GM10847 (cell line): ENCODE data around the gene BDKRB2.

Experiments used
- POLR2A ChIP-seq: IDR thresholded peaks from 2 replicates; pipeline ENCODE4 v1.6.1; 2011; ENCODE audit not compliant: insufficient read length; ENCODE audit errors: extremely low read depth

The BDKRB2 gene

DNA sequence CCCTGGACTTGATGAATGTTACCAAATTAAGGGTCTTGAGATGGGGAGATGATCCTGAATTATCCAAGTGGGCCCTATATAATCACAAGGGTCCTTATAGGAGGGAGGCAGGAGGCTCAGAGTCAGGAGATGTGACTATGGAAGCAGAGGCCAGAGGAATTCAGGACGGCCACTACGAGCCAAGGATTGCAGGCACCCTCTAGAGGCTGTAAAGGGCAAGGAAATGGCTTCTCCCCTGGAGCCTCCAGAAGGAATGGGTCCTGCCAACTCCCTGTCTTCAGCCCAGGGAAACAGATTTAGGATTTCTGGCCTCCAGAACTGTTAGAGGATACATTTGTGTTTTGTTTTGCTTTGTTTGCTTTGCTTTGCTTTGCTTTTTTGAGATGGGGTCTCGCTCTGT lies 60.2 kb downstream of the BDKRB2 start:
- TF ChIP-seq POLR2A = no peak

DNA sequence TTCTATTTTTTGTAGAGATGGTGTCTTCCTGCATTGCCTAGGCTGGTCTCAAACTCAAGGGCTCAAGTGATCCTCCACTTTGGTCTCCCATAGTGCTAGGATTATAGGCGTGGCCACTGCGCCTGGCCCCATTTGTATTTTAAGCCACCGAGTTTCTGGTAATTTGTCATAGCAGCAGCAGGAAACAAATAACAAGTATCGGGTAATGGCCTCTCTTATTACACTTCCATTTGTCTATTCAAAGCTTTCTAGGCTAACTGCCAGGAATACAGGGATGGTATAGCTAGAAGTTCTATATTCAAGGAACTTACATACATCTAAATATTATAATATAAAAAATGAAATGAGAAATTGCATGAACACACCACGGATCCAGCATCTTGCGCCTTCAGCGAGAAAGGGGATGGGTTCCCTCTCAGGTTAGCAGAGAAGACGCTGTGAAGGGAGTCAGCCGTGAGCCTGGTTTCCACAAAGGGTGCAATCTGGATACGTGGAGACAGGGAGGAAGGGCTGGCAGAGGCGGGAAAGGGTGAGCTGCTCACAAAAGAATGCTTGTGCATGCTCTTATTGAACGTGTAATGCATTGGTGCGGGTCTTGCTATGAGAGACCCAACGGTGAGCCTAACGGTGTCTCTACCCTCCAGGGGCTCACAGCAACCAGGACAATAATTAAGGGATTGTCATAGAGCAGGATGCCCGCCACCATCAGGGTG lies 60.9 kb downstream of the BDKRB2 start:
- TF ChIP-seq POLR2A = no peak

- no peak for TF ChIP-seq POLR2A
Measured at GRCh38 chr14:96267336-96267735, 62.7 kb downstream of the BDKRB2 start.

DNA sequence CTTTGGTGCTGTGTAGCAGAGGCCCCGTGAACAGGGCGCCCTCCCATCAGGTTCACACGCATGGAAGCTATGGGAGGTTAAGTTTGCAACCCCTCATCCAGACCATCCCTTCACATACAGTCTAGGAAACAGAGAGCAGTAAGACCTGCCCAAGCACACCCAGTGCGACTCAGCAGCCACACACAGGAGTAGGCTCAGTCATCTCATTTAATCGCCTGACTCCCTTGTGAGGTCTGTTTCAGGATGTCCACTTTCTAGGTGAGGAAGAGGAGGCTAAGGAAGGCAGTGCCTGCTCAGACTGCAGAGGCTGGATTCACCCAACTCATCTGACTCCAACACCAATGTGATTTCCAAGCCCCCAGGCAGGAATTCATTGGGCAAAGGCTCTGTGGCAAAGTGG lies 63.3 kb downstream of the BDKRB2 start:
- no peak for TF ChIP-seq POLR2A

DNA sequence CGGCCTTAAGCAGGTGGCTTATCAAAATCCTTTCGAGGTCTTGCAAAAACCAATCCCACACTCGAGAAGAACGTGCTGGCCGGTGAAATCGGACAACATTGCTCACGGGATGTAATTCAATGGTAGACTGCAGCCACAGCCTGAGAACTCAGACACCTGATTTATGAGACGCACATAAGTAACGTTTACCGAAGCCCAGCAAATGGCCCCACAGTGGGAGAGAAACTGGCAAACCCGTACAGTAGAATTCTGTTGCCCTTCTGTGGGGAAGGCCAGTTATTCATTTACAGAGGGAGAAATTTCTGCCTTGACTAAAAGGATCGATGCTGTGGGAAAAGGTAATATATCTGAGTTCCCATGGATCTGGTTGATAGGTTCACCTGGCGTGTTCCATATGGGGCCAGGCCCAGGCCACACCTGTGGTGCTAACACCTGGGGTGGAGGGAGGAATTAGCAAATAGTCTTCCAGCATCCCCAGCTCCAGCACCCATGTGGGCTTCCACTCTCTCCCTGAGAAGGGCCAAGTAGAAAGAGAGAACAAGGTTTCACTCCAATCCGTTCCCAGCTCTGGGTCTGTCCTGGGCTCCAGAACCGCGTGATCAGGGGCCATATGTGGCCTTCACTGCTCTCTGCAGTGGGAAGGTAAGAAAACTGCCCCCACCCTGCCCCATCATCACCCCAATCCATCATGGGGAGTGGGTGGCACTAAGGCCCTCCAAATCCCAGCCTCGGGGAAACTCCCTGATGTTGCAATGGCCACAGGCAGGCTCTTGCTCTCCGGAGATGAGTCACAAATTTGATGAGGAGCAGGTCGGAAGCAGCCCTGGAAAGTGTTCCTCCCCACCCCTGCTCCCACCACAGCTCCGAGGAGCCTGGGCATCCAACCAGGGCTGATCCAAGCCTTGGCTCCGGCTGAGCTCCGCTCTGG lies 64.1 kb downstream of the BDKRB2 start:
- no peak for TF ChIP-seq POLR2A

DNA sequence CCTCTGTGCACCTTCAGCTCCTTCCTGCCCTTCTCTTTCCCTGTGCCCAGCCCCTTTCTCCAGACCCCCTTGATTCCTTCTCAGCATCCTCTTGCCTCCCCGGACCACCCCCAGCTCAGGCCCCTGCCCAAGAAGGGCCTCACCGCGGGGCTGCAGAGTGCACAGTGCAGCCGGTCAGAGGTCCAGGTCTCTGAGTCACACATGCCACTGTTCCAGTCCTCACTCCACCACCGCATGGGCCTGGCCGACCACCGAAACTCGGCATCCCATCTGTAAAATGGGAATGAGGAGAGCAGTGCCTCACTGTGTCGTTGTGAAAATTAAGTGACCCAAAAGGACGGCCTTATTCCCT lies 64.7 kb downstream of the BDKRB2 start:
- TF ChIP-seq POLR2A = no peak

DNA sequence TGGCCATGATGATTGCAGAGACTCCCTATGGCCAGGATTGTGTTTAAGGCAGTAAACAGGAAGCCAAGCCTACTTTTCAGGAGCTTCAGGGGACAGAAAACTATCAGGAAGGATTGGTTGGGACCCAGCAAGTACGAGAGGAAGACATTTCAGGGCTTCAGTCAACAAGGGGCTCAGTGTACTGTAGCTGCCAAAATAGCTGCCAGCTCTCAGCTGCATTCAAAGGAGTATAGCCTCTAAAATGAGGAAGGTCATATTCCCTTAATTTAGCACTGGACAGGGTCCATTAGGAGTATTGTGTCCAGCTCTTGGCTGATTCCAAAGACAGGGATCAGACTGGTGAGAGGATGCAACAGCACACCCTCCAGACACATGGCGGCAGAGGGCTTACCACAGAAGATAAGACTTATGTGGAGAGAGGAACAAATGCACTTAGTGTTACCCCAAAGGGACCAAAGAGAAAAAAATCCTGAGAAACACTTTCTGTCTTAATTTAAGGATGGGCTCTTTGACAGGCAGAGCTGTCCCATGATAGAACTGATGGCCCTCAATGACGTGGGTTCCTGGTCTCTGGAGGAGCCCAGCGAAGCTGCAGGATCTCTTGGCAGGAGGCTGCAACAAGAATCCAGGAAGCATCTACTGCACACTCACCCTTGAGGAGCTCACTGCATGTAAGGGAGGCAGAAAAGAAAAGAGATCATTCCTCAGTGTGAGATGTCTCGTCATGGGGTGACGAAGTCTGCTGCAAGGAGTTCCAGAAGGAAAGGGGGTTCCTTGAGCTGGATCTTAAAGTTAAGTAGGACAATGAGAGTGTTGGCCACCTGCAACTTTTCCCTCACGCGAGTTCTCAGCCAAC lies 66.2 kb downstream of the BDKRB2 start:
- TF ChIP-seq POLR2A = no peak

DNA sequence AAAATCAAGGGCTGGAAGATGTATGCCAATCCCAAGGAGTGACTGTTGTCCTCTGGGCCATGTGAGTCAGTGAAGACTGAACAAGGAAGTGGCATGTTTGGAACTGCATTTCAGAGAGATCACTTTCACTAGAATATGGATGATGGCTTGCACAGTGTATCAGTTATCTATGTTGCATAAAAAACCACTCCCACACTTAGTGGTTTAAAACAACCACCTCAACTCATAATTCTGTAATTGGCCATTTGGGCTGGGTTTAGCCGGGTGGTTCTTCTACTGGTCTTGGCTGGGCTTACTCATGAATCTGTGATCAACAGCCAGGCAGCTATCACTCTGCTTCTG lies 66.8 kb downstream of the BDKRB2 start:
- no peak for TF ChIP-seq POLR2A

- TF ChIP-seq POLR2A = no peak
Measured at GRCh38 chr14:96272777-96273473, 68.3 kb downstream of the BDKRB2 start.

DNA sequence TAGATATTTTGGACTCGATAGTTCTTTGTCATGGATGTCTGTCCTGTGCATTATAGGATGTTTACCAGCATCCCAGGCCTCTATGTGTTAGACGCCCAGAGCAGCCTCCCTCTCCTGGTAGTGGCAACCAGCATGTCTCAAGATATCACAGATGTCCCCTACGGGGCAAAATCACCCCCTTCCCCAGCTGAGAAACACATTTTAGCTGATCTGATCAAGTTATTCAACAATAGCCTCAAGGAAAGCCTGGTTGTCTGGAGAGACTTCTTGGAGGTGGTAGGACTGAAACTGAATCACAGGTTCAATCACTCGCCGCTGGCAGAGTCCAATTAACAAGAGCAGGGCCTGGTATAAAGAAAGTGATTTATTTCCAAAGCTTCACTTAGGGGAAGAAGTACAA lies 69.0 kb downstream of the BDKRB2 start:
- no peak for TF ChIP-seq POLR2A

DNA sequence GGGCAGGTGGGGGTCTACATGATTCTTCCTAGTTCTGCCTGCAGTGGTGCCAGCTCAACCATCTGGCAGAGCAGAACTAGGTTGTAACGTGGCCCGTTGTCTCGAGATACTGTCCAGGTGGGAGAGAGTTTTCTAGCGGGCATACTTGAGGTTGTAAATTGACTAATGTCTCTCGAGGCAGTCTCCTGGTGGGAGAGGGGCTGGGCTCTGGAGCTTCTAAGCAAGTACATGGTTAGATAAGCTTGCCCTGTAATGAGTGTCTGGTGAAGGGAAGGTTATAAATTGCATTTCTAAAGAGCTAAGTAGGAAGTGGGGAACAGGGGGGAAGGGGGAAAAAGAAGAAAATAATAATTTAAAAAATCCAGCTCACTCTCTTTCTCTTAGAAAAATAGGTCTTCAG lies 69.5 kb downstream of the BDKRB2 start:
- TF ChIP-seq POLR2A = no peak

DNA sequence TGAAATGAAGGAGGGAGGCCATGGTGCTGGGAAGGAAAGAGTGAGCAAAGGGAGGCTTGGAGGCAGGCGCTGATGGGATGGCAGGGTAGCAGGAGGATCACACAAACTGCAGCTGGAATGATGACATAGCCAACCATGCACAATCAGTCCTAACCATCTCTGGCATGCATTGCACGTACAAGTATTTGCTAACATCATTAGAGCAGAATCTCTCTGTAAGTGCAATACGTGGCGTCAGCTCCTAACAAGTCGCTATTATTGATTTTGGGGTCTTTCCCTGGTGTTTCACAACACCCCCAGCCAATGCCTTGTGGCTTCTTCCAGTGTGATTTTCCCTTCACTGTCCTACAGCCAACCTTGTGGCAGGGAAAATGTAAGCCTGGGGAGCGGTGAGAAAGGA lies 69.9 kb downstream of the BDKRB2 start:
- no peak for TF ChIP-seq POLR2A

GRCh38 chr14:96275177-96276112 lies 70.8 kb downstream of the BDKRB2 start:
- TF ChIP-seq POLR2A = no peak

DNA sequence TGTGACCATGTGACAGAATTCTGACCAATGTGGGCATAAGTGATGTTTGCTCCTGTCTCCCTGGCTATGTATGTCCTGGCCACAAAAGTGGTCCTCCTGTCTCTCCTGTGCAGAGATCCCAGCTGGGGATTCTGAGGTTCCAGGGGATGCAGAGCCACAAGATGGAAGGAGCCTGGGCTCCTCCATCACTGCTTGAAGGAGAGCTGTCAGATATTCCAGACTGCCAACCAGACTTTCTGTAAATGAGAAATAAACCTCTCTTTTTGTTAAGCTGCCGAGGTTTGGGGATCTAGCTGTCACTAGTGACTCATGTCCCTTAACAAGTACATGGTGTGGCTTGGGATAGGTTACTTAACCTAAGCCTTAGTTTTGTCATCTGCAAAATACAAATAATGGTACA lies 73.3 kb downstream of the BDKRB2 start:
- TF ChIP-seq POLR2A = no peak

DNA sequence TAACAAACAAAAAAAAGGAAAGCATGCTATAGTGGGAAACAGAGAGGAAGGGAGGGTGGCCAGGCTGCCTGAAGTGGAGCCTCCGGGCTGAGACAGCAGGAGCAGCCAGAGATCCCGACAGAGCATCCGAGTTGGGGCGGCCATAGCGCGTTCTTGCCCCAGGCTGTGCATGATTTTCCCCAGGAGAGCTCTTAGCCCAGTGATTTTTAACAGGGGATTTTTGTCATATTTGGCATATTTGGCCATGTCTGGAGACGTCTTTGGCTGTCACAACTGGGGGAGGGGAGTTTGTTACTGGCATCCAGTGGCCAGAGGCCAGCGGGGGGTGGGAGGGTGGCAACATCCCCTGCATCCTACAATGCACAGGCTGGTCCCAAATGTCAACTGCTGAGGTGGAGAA lies 74.9 kb downstream of the BDKRB2 start:
- no peak for TF ChIP-seq POLR2A

- TF ChIP-seq POLR2A = no peak
Measured at GRCh38 chr14:96280104-96280503, 75.5 kb downstream of the BDKRB2 start.
